Transverse colon (tissue), 3 donors: Measurements from ENCODE around the gene PACSIN2.

Experiments
- CTCF ChIP-seq, 5 experiments: fragments of 200-600 bp in 3 of 5; fragments of 450-650 bp in 2 of 5; sonication (generic) in 3 of 5; IDR thresholded peaks; 1 replicate in 2 of 5; 2 replicates in 3 of 5; pipeline ENCODE4 v1.5.1; 2016 to 2017; ENCODE audit warnings: antibody characterized with exemption in 5 of 5, inconsistent platforms in 3 of 5, mild to moderate bottlenecking in 2 of 5, moderate library complexity in 1 of 5
- EP300 ChIP-seq: sonication (generic); formaldehyde crosslinking; IDR thresholded peaks from one replicate; pipeline ENCODE4 v1.6.1; 2017; ENCODE audit warnings: antibody characterized with exemption, low read depth

GRCh38 chr22:42904050-42904449, 110.9 kb downstream of the PACSIN2 start:
- TF ChIP-seq EP300 (no peak), CTCF (IDR thresholded peaks at IDR 0.05) (no peak)
